GM21737 (cell line): ENCODE measurements around the gene RPL38.

Experiments
- ATAC-seq: cut with Tn5 transposase; IDR thresholded peaks from one replicate; pipeline ENCODE4 v1.9.1; 2021; ENCODE audit warnings: mild to moderate bottlenecking, moderate library complexity; ENCODE audit not compliant: unreplicated experiment

RPL38 gene

DNA sequence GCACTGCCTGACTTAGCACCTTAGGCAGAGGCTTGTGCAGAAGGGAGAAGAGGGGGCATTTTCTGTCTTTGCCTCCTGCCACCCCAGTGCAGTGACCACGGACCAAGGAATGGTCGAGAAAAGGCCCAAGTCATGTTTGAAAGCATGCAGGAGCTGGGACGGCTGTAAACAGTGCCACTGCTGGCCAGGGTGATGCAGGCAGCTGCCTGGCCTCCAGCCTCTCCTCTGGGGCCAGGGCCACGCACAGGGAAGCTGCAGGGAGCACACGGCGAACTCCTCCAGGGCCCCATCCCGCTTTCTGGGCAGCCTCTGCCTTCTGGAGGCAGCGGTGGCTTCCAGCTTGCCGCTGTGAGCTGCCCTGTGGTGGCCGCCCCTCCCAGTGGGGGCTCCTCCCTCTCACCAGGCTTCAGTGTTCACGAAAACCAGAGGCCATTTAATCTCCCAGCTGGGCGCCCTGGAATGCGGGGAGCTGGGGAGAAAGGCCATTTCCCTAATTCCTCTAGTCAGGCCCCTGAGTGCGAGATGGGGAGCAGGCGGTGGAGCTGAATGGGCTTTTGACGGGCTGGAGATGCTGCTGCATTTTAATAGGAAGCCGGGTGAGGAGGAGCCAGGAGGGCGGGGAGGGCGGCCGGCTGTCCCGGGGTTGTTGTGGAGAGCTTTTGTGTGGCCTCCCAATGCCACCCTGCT, 41.8 kb downstream of the RPL38 start:
- ATAC-seq = no peak

DNA sequence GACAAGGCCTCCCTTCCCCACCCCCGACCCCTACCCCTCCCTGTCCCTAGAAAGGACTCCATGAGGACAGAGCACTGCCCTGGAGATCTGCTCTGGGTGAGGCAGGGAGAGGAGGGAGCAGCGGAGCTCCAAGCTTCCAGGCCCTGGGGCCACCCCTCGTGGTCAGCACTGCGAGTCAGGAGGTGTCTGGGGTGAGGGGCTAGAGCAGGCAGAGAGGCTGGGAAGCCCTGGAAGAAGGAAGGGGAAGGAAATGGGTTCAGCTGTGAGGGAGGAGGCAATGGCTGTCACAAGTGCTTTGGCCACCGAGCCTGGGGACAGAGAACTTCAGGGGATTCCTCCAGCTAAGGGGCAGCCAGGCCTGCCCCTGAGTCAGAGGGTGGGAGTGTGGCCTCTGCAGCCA, 42.4 kb downstream of the RPL38 start:
- no peak for ATAC-seq

DNA sequence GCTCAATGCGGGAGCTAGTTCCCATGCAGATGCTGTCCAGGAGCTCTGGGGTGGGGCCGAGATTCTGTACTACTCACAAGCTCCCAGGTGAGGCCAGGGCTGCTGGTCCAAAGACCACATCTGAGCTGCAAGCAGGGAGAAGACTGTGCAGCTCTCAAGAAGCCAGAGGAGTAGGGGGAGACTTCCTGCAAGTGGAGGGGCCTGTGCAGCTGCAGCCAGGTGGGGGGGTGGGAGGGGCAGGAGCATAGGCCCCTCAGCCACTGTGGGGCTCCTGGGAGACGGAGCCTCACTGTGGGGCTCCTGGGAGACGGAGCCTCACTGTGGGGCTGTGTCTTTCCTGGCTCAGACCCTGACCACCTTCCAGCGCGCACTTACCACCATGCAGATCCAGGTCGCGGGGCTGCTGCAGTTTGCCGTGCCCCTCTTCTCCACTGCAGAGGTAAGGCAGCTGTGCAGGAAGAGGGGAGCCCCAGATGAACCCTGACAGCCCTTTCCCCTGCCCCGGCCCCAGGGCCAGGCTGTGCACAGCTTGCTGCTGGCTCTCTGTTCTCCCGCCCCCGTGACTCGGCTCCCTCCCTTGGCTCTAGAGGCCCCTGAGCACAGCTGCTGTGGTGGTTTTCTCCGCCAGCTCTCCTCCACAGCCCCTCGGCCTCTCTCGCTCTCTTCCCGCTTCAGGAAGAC, 46.3 kb downstream of the RPL38 start:
- ATAC-seq = no peak

DNA sequence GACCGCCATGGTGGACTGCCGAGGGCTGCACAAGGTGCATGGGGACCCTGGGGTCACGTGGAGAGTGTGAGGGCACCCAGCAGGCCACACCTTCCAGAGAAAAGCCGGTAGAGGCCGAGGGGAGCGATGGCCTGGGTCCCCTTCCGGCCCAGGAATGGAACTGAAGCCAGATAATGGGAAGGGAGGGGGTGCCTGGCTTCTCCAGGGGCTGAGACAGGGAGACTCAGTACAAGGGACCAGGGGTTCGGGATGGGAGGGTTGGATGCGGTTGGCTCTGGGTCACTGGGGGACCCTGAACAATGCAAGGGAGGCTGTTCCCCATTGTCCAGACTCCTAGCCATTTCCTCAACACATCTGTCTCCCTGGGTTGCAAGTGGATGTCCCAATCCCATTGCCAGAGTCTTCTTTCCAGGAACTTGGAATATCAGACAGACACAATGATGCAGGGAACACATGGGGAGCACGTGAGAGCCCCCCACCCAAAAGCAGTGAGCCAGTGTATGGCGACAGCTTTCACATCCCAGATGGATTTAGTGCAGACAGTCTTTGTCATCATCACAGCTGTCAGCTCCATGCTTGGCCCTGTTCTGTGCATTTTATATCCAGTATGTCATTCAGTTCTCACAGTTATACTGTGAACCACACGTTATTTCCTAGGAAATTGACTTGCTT, 47.0 kb downstream of the RPL38 start:
- no peak for ATAC-seq

DNA sequence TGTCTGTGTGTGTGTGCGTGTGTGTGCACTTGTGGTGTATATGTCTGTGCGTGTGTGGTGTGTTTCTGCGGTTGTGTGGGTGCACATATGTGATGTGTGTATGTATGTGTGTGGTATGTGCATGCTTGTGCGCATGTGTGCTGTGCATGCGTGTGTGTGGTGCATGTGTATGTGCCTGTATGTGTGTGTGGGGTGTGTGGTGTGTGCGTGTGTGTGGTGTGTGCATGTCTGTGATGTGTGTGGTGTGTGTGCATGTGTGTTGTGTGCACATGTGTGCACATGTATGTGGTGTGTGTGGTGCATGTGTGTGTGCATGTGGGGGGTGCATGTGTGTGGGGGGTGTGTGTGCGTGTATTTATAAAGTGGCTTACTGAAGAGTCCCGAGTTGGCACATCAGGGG, 47.6 kb downstream of the RPL38 start:
- ATAC-seq = no peak

DNA sequence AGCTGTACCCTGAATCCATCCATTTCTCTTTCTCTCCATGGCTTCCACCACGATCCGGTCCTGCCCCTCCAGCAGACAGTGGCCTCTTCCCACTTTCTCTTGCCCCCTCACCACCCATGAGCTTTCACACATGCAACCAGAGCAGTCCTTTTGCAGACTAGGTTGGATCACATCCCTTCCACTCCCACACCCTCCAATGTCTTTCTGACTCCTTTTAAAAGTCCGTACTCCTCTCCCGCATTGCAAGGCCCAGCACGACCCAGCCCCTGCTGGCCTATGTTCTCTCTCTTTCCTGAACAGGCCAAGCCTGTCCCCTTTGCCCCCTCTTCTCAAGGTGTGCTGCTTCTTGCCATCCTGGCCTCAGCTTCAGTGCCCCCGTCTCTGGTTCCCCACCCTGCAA, 48.1 kb downstream of the RPL38 start:
- ATAC-seq = no peak

DNA sequence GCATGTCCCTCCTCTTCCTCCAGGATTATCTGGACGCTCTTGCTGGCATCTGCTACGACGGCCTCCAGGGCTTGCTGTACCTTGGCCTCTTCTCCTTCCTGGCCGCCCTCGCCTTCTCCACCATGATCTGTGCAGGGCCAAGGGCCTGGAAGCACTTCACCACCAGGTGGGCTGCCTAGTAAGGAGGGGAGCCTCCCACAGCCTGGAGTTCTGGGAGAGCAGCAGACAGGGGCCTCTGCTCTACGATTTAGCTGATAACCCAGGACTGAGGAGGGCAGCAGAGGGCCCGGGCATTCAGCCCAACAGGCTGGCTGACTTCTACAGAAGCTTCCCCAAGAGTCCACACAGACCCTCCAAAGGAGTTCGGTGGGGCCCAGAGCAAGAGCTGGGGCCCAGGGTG, 48.7 kb downstream of the RPL38 start:
- no peak for ATAC-seq

DNA sequence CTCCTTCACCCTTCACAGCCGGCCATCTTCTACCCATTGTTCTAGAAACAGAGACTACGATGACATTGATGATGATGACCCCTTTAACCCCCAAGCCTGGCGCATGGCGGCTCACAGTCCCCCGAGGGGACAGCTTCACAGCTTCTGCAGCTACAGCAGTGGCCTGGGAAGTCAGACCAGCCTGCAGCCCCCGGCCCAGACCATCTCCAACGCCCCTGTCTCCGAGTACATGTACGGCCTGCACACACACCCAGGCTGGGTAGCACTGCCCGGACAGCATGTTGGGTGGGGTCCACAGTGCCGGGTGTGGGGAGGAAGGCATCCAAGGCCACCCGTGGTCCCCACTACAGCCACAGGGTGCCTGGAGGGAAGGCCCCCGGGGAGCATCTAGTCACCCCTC, 49.6 kb downstream of the RPL38 start:
- no peak for ATAC-seq

DNA sequence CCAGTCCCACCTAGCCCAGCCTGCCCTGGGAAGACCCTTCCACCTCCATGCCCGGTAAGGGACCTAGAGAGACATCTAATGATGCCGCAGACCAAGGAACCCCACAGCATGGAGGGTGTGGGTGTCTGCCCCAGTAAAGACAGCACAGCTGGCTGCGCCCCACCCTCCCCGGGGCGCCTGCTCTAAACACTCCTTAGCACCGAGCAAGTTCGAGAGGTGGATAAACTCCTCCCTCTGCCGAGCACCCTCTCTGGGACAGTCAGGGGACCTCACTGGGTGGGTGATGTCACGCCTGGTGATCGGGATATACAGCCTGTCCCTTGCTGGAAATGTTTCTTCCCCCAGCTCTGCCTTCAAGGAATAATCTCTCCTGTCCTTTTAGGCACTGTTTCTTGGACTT, 53.8 kb downstream of the RPL38 start:
- no peak for ATAC-seq

DNA sequence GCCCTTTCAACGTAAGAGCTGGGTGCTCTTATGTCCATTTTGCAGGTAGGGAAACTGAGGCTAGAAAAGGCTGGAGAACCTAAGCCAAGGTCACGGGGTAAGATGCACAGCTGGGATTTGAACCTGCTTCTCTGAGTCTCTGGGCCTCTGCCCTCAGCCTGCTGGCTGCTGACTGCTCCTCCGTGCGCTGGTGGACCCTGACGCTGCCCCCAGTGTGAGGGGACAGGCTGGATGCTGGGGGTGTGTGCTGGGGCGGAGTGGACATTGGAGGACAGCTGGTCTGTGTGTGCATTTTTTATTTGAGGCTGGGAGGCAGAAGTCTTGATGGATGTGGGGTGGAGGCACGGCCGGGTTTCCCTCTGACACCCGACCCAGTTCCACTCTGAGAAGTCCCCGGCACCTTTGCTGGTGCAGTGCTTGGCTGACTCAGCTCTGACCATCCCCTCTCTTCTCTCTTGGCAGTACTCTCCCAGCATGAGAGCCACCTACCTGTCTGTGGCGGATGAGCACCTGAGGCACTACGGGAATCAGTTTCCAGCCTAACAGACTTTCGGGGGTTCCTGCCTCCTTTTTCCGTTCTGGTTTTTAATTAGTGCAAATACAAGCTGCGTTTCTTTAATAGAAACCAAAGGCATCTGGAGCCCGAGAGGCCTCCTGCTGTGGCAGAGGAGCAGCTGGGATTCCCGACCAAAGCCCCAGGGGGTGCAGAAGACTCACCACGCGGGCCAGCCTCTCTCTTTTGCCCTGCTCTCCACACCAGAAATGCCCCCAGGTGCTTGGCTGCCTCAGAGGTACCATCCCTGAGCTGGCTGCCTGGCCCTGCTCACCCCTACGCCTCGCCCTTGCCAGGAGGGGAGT, 56.4 kb downstream of the RPL38 start:
- ATAC-seq = no peak
